Measurements from ENCODE around the gene WASF2. TPM values are rescaled to one million over a fixed set of nuclear protein-coding genes. Genes with fewer than 3 reads are reported as not detected.

The WASF2 gene
- total and polyA plus RNA-seq, 2 of the 8 experiments (the other 6 are each of a cell fraction or from before 2014, with no cell fraction given), result 32.1 to 86.6 TPM

- H3K4me1 ChIP-seq (replicated peaks in 1 of 4; ENCODE audit: control insufficient read depth in 3 of 4, insufficient read depth in 4 of 4, low read length in 3 of 4), result peaks cover 0 to 7% (median under 1%) of the 10 kb centered on the region in 4 experiments; a peak in 2 of 7 replicates
- H3K9ac ChIP-seq (replicated peaks in 1 of 4; ENCODE audit: extremely low read depth in 1 of 4, low read depth in 3 of 4, low read length in 3 of 4), result no peak overlapping the region
- no peak overlapping the region for H2AK5ac ChIP-seq (ENCODE audit: low read depth, low read length)
- no peak overlapping the region for H3K56ac ChIP-seq (replicated peaks; ENCODE audit: insufficient read length, low read depth, low read length)
- FAIRE-seq (no peak), DNase-seq (ENCODE audit: low read depth in 1 of 2, low spot score in 2 of 2) (no peak)
- POLR2A ChIA-PET (ENCODE audit: partially characterized antibody), result interaction anchor here (1.1 to 1.3 kb wide), 2 partner anchors 11 to 143 kb away, joined by 3 to 4 read pairs; no protein-coding TSS in a partner anchor
- no peak overlapping the region for H3K14ac ChIP-seq (ENCODE audit: insufficient read length)
- no peak overlapping the region for H3K4me2 ChIP-seq (ENCODE audit: insufficient read depth in 1 of 2, low read depth in 2 of 2, low read length in 2 of 2)
- H3K79me2 ChIP-seq (ENCODE audit: control insufficient read depth in 1 of 2, insufficient read depth in 2 of 2, low read length in 2 of 2), result no peaks in the 10 kb centered on the region
- H4K91ac ChIP-seq (replicated peaks; ENCODE audit: insufficient read length, low read length), result no peak overlapping the region
- peaks cover 0 to 16% (median 9%) of the 10 kb centered on the region in 4 experiments; a peak in 6 of 7 replicates for H3K27me3 ChIP-seq (replicated peaks in 1 of 4; ENCODE audit: control insufficient read depth in 3 of 4, extremely low read depth in 1 of 4, insufficient read depth in 3 of 4, low read length in 3 of 4)
- H3K23ac ChIP-seq (ENCODE audit: insufficient read length), result no peak overlapping the region
- no peak overlapping the region for H2BK5ac ChIP-seq (ENCODE audit: low read depth, low read length)
- WGBS, 2 experiments (ENCODE audit: extremely low coverage in 1 of 2, insufficient coverage in 1 of 2, insufficient read length in 1 of 2, insufficient replicate concordance in 2 of 2, low coverage in 1 of 2, low lambda C conversion rate in 2 of 2, missing lambda C conversion rate in 1 of 2), result 86% methylated on average over 11 of the region's 11 CpGs; no CpG with 5 or more reads in 1 of the 2 experiments
- no peak overlapping the region for H2BK20ac ChIP-seq (ENCODE audit: low read length)
- H3K27ac ChIP-seq (ENCODE audit: low read depth, low read length), result no peak overlapping the region
- H3K36me3 ChIP-seq (ENCODE audit: control insufficient read depth in 2 of 4, insufficient read depth in 4 of 4, low read length in 3 of 4), result no peaks in the 10 kb centered on the region
- peaks cover 4% of the 10 kb centered on the region; the same call in 1 of the 2 replicates for H3K23me2 ChIP-seq (ENCODE audit: low read depth, low read length)
- no peak overlapping the region for H2AFZ ChIP-seq (ENCODE audit: low read length)
- peak overlapping the region; percentile 8 for H4K5ac ChIP-seq (ENCODE audit: insufficient read length, low read depth, low read length)
- CTCF ChIA-PET (ENCODE audit: partially characterized antibody), result interaction anchor here (0.9 to 18.9 kb wide), 10 partner anchors 8 to 177 kb away, joined by 3 to 625 read pairs (median 4); partner anchors contain the start of genes FCN3, GPR3 and MAP3K6
- H3K18ac ChIP-seq (ENCODE audit: extremely low read depth, low read length), result no peak overlapping the region
- H3K4ac ChIP-seq (replicated peaks; ENCODE audit: insufficient read length, low read depth, low read length), result no peak overlapping the region
- H3K9me3 ChIP-seq (ENCODE audit: insufficient read depth in 2 of 2, low read depth in 1 of 2, low read length in 1 of 2), result no peaks in the 10 kb centered on the region
- H4K20me1 ChIP-seq (replicated peaks in 1 of 2; ENCODE audit: control insufficient read depth in 1 of 2, insufficient read depth in 2 of 2, low read length in 2 of 2), result no peaks in the 10 kb centered on the region
- H3K4me3 ChIP-seq (ENCODE audit: extremely low read depth in 1 of 4, insufficient read depth in 2 of 4, low read depth in 3 of 4, low read length in 4 of 4), result no peak overlapping the region
- H3K79me1 ChIP-seq (ENCODE audit: low read depth, low read length), result no peaks in the 10 kb centered on the region
- H2BK12ac ChIP-seq (ENCODE audit: low read depth, low read length), result no peak overlapping the region; the same call in 1 of the 2 replicates
- no peak overlapping the region for H2BK120ac ChIP-seq (replicated peaks; ENCODE audit: low read depth, low read length)
- 0 out of 2 replicates have a peak overlapping the region, but pooled peaks have one; percentile 57 for H4K8ac ChIP-seq (ENCODE audit: extremely low read depth, insufficient read depth, low read length)
- peak overlapping the region; percentile 97 for H2BK15ac ChIP-seq (ENCODE audit: low read length)
- TF ChIP-seq PHF8 (conservative IDR thresholded peaks at IDR 0.05; ENCODE audit: low read depth, low read length) (no peak), CREB1 (IDR thresholded peaks at IDR 0.05) (no peak), E2F6 (IDR thresholded peaks at IDR 0.05) (no peak), ATF3 (IDR thresholded peaks at IDR 0.05; ENCODE audit: insufficient read depth, low read depth, low read length) (no peak), CHD2 (IDR thresholded peaks at IDR 0.05; ENCODE audit: low read length) (no peak), CEBPB (IDR thresholded peaks at IDR 0.05; ENCODE audit: low read depth, low read length) (no peak), SIX5 (IDR thresholded peaks at IDR 0.05; ENCODE audit: low read depth, low read length) (no peak), MAFK (IDR thresholded peaks at IDR 0.05; ENCODE audit: low read depth, low read length) (no peak), TEAD4 (IDR thresholded peaks at IDR 0.05; ENCODE audit: low read depth, low read length) (no peak), EZH2 (IDR thresholded peaks at IDR 0.05; ENCODE audit: low read depth, low read length, severe bottlenecking) (no peak), TCF12 (IDR thresholded peaks at IDR 0.05; ENCODE audit: low read depth, low read length) (no peak), YY1 (IDR thresholded peaks at IDR 0.05; ENCODE audit: low read depth, low read length) (no peak), MAX (IDR thresholded peaks at IDR 0.05) (no peak)
These were observed 110.3 kb downstream of the WASF2 start for GRCh38 chr1:27379564-27380122.

All from H1 (cell line).